HEK293 (cell line): ENCODE measurements around the gene KLK1.

Experiments
- CTCF ChIA-PET: fragments of 350-600 bp; formaldehyde crosslinking; extraction: SDS; loops from one replicate; lab custom pipeline; 2021; ENCODE audit warnings: antibody characterized with exemption; lab: Yijun Ruan, JAX
- POLR2A ChIA-PET: fragments of 300-600 bp; formaldehyde crosslinking; extraction: SDS; loops from one replicate; lab custom pipeline; 2020; ENCODE audit warnings: antibody characterized with exemption, inconsistent platforms; lab: Yijun Ruan, JAX
- H3K27ac ChIP-seq: fragments of 200-500 bp; sonication (Bioruptor generic); 2 replicates; pipeline ENCODE4 v1.5.1; 2014; ENCODE audit warnings: low read depth, low read length, control low read depth, inconsistent platforms; ENCODE audit errors: extremely low read depth
- H3K36me3 ChIP-seq, 2 experiments: fragments of 200-500 bp in 1 of 2; sonication (Bioruptor generic) in 1 of 2; 1 replicate in 1 of 2; 2 replicates in 1 of 2; pipeline ENCODE4 v1.5.1; 2014 to 2017; ENCODE audit warnings: inconsistent platforms in 2 of 2, low read length in 2 of 2; ENCODE audit not compliant: control insufficient read depth in 2 of 2, insufficient read depth in 1 of 2
- H3K4me1 ChIP-seq: fragments of 200-500 bp; sonication (Bioruptor generic); 2 replicates; pipeline ENCODE4 v1.5.1; 2014; ENCODE audit warnings: mild to moderate bottlenecking, low read length, inconsistent platforms; ENCODE audit not compliant: control insufficient read depth, insufficient read depth
- H3K4me3 ChIP-seq: 2 replicates; pipeline ENCODE4 v1.5.1; 2011; ENCODE audit warnings: low read depth, mild to moderate bottlenecking, control low read depth, low read length, moderate library complexity
- H3K9me3 ChIP-seq: fragments of 200-500 bp; sonication (Bioruptor generic); 2 replicates; pipeline ENCODE4 v1.5.1; 2014; ENCODE audit warnings: low read depth, low read length, inconsistent platforms; ENCODE audit not compliant: control insufficient read depth, insufficient read depth
- EGR2 ChIP-seq: fragments of 450-650 bp; formaldehyde crosslinking; IDR thresholded peaks from 2 replicates; pipeline ENCODE4 v1.5.1; 2016; ENCODE audit warnings: low read depth, missing biosample characterization, missing genetic modification characterization
- GFI1B ChIP-seq: fragments of 450-650 bp; formaldehyde crosslinking; IDR thresholded peaks from 2 replicates; pipeline ENCODE4 v1.5.1; 2016; ENCODE audit warnings: missing biosample characterization, missing genetic modification characterization
- GLI4 ChIP-seq: fragments of 450-650 bp; formaldehyde crosslinking; IDR thresholded peaks from 2 replicates; pipeline ENCODE4 v1.5.1; 2016; ENCODE audit warnings: missing biosample characterization, missing genetic modification characterization
- GLIS1 ChIP-seq: fragments of 450-650 bp; formaldehyde crosslinking; IDR thresholded peaks from 2 replicates; pipeline ENCODE4 v1.5.1; 2016; ENCODE audit warnings: missing biosample characterization, missing genetic modification characterization
- GLIS2 ChIP-seq: fragments of 450-650 bp; formaldehyde crosslinking; IDR thresholded peaks from 2 replicates; pipeline ENCODE4 v1.5.1; 2016; ENCODE audit warnings: missing biosample characterization, missing genetic modification characterization
- KLF7 ChIP-seq: fragments of 450-650 bp; formaldehyde crosslinking; IDR thresholded peaks from 2 replicates; pipeline ENCODE4 v1.5.1; 2016; ENCODE audit warnings: missing biosample characterization, missing genetic modification characterization, borderline replicate concordance
- KLF8 ChIP-seq: fragments of 450-650 bp; formaldehyde crosslinking; IDR thresholded peaks from 2 replicates; pipeline ENCODE4 v1.5.1; 2016; ENCODE audit warnings: missing biosample characterization, missing genetic modification characterization
- MEIS1 ChIP-seq: sonication (generic); formaldehyde crosslinking; IDR thresholded peaks from 2 replicates; pipeline ENCODE4 v1.8.1; 2022; ENCODE audit warnings: missing genetic modification reagents, mild to moderate bottlenecking, borderline replicate concordance
- MYNN ChIP-seq: fragments of 450-650 bp; formaldehyde crosslinking; IDR thresholded peaks from 2 replicates; pipeline ENCODE4 v1.5.1; 2016; ENCODE audit warnings: missing biosample characterization, missing genetic modification characterization, borderline replicate concordance
- OVOL3 ChIP-seq: fragments of 450-650 bp; formaldehyde crosslinking; IDR thresholded peaks from 2 replicates; pipeline ENCODE4 v1.5.1; 2016; ENCODE audit warnings: missing biosample characterization, missing genetic modification characterization
- RBAK ChIP-seq: fragments of 450-650 bp; formaldehyde crosslinking; IDR thresholded peaks from 2 replicates; pipeline ENCODE4 v1.5.1; 2016; ENCODE audit warnings: missing biosample characterization, missing genetic modification characterization
- SCRT1 ChIP-seq: fragments of 450-650 bp; formaldehyde crosslinking; IDR thresholded peaks from 2 replicates; pipeline ENCODE4 v1.5.1; 2016; ENCODE audit warnings: missing biosample characterization, missing genetic modification characterization, borderline replicate concordance
- SCRT2 ChIP-seq: fragments of 450-650 bp; formaldehyde crosslinking; IDR thresholded peaks from 2 replicates; pipeline ENCODE4 v1.5.1; 2016; ENCODE audit warnings: missing biosample characterization, missing genetic modification characterization
- SP2 ChIP-seq: fragments of 450-650 bp; formaldehyde crosslinking; IDR thresholded peaks from 2 replicates; pipeline ENCODE4 v1.5.1; 2016; ENCODE audit warnings: missing biosample characterization, missing genetic modification characterization
- ZBTB1 ChIP-seq: fragments of 450-650 bp; formaldehyde crosslinking; IDR thresholded peaks from 2 replicates; pipeline ENCODE4 v1.5.1; 2016; ENCODE audit warnings: missing biosample characterization, missing genetic modification characterization
- ZBTB17 ChIP-seq: fragments of 450-650 bp; formaldehyde crosslinking; IDR thresholded peaks from 2 replicates; pipeline ENCODE4 v1.5.1; 2016; ENCODE audit warnings: missing biosample characterization, missing genetic modification characterization
- ZFHX2 ChIP-seq: fragments of 450-650 bp; formaldehyde crosslinking; conservative IDR thresholded peaks from 2 replicates; pipeline ENCODE4 v1.5.1; 2016; ENCODE audit warnings: missing biosample characterization, missing genetic modification characterization
- ZIC2 ChIP-seq: fragments of 450-650 bp; formaldehyde crosslinking; IDR thresholded peaks from 2 replicates; pipeline ENCODE4 v1.5.1; 2016; ENCODE audit warnings: missing biosample characterization, missing genetic modification characterization
- ZNF10 ChIP-seq: fragments of 450-650 bp; formaldehyde crosslinking; IDR thresholded peaks from 2 replicates; pipeline ENCODE4 v1.5.1; 2017; ENCODE audit warnings: missing biosample characterization, missing genetic modification characterization
- ZNF146 ChIP-seq: fragments of 450-650 bp; formaldehyde crosslinking; IDR thresholded peaks from 2 replicates; pipeline ENCODE4 v1.5.1; 2016; ENCODE audit warnings: missing biosample characterization, missing genetic modification characterization
- ZNF16 ChIP-seq: fragments of 450-650 bp; formaldehyde crosslinking; IDR thresholded peaks from 2 replicates; pipeline ENCODE4 v1.5.1; 2016; ENCODE audit warnings: low read depth, missing biosample characterization, missing genetic modification characterization
- ZNF214 ChIP-seq: fragments of 450-650 bp; formaldehyde crosslinking; IDR thresholded peaks from 2 replicates; pipeline ENCODE4 v1.5.1; 2017; ENCODE audit warnings: missing biosample characterization, mild to moderate bottlenecking, missing genetic modification characterization, borderline replicate concordance
- ZNF239 ChIP-seq: fragments of 450-650 bp; formaldehyde crosslinking; IDR thresholded peaks from 2 replicates; pipeline ENCODE4 v1.5.1; 2016; ENCODE audit warnings: missing biosample characterization, missing genetic modification characterization
- ZNF292 ChIP-seq: fragments of 450-650 bp; formaldehyde crosslinking; IDR thresholded peaks from 2 replicates; pipeline ENCODE4 v1.5.1; 2016; ENCODE audit warnings: low read depth, missing biosample characterization, missing genetic modification characterization, borderline replicate concordance
- ZNF311 ChIP-seq: fragments of 450-650 bp; formaldehyde crosslinking; IDR thresholded peaks from 2 replicates; pipeline ENCODE4 v1.5.1; 2017; ENCODE audit warnings: missing biosample characterization, missing genetic modification characterization, borderline replicate concordance
- ZNF335 ChIP-seq: fragments of 450-650 bp; formaldehyde crosslinking; conservative IDR thresholded peaks from 2 replicates; pipeline ENCODE4 v1.5.1; 2016; ENCODE audit warnings: missing biosample characterization, missing genetic modification characterization
- ZNF394 ChIP-seq: fragments of 450-650 bp; formaldehyde crosslinking; IDR thresholded peaks from 2 replicates; pipeline ENCODE4 v1.5.1; 2016; ENCODE audit warnings: missing biosample characterization, missing genetic modification characterization, mild to moderate bottlenecking, moderate library complexity, borderline replicate concordance
- ZNF514 ChIP-seq: fragments of 450-650 bp; formaldehyde crosslinking; IDR thresholded peaks from 2 replicates; pipeline ENCODE4 v1.5.1; 2016; ENCODE audit warnings: missing biosample characterization, missing genetic modification characterization
- ZNF521 ChIP-seq: fragments of 450-650 bp; formaldehyde crosslinking; IDR thresholded peaks from 2 replicates; pipeline ENCODE4 v1.5.1; 2017; ENCODE audit warnings: missing biosample characterization, mild to moderate bottlenecking, missing genetic modification characterization
- ZNF544 ChIP-seq: fragments of 450-650 bp; formaldehyde crosslinking; IDR thresholded peaks from 2 replicates; pipeline ENCODE4 v1.5.0; 2017; ENCODE audit warnings: missing biosample characterization, missing genetic modification characterization
- ZNF548 ChIP-seq: fragments of 450-650 bp; formaldehyde crosslinking; IDR thresholded peaks from 2 replicates; pipeline ENCODE4 v1.5.1; 2016; ENCODE audit warnings: missing biosample characterization, missing genetic modification characterization
- ZNF555 ChIP-seq: fragments of 450-650 bp; formaldehyde crosslinking; conservative IDR thresholded peaks from 2 replicates; pipeline ENCODE4 v1.5.1; 2017; ENCODE audit warnings: missing biosample characterization, mild to moderate bottlenecking, missing genetic modification characterization, inconsistent platforms
- ZNF585B ChIP-seq: fragments of 450-650 bp; formaldehyde crosslinking; IDR thresholded peaks from 2 replicates; pipeline ENCODE4 v1.5.1; 2016; ENCODE audit warnings: missing biosample characterization, missing genetic modification characterization
- TF ChIP-seq, protein P1 (sequence below): fragments of 450-650 bp; formaldehyde crosslinking; IDR thresholded peaks from 2 replicates; pipeline ENCODE4 v1.5.1; 2016; ENCODE audit warnings: missing biosample characterization, missing genetic modification characterization, borderline replicate concordance
- TF ChIP-seq, protein P2 (sequence below): fragments of 450-650 bp; formaldehyde crosslinking; IDR thresholded peaks from 2 replicates; pipeline ENCODE4; 2016; ENCODE audit warnings: missing biosample characterization, missing genetic modification characterization
- TF ChIP-seq, protein P3 (sequence below): fragments of 450-650 bp; formaldehyde crosslinking; IDR thresholded peaks from 2 replicates; pipeline ENCODE4 v1.5.1; 2016; ENCODE audit warnings: missing biosample characterization, missing genetic modification characterization

The KLK1 gene

DNA sequence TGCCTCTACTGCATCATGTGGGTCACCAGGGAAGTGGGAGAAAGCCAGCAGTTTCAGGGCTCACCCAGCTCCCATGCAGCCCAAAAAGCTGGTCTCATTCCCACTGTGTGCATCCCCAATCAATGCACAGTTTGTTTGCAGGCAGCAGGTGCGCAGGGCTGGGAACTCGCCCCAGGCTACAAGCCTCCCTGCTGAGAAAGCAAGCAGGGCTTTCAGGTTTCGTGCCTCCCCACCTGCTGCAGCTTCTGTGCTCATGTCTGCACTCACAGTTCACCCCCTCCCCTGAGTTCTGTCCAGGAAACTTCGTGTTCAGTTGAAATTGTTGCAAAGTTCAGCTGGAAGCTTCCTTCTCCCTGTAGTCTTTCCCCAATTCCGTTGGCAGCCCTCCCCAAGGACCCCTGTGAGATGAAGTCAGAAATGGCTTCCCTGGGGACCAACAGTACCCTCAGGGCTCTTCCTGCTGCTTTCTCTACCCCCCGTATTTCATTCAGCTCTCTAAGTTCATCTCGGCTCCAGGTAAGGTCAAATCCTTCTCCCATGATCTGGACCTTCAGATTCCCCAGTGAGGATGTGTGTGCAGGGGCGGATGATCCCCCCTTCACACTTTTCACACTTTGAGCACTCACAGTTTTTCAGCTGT lies 20.8 kb upstream of the KLK1 start:
- H3K4me3 ChIP-seq, result no peak overlapping the region
- CTCF ChIA-PET, result interaction anchor here (0.6 to 2.4 kb wide), 4 partner anchors 61 to 380 kb away, joined by 3 to 13 read pairs (median 4); no protein-coding TSS in a partner anchor
- POLR2A ChIA-PET, result interaction anchor here (0.5 to 3.2 kb wide), 3 partner anchors 11 to 68 kb away, joined by 3 to 19 read pairs (median 4); partner anchors contain the start of gene KLK3
- H3K36me3 ChIP-seq, result no peaks in the 10 kb centered on the region
- no peak overlapping the region for H3K27ac ChIP-seq
- peaks cover 15% of the 10 kb centered on the region for H3K4me1 ChIP-seq
- H3K9me3 ChIP-seq, result no peaks in the 10 kb centered on the region
- TF ChIP-seq SCRT1 (peak; percentile 78), ZNF544 (no peak), OVOL3 (no peak), ZNF146 (tag by site-specific recombination) (no peak), ZBTB17 (tag by site-specific recombination) (no peak), ZNF335 (tag by site-specific recombination) (no peak), GFI1B (no peak), ZNF239 (tag by site-specific recombination) (no peak), ZNF10 (no peak), ZNF394 (tag by site-specific recombination) (no peak), GLI4 (tag by site-specific recombination) (no peak), ZFHX2 (tag by site-specific recombination) (no peak), ZNF514 (tag by site-specific recombination) (no peak), KLF8 (no peak), ZNF214 (tag by site-specific recombination) (no peak), RBAK (no peak), GLIS2 (tag by site-specific recombination) (no peak), ZIC2 (tag by site-specific recombination) (peak; percentile 88), ZNF585B (no peak), GLIS1 (tag by site-specific recombination) (peak; percentile 97), ZBTB1 (tag by site-specific recombination) (no peak), EGR2 (no peak), MEIS1 (no peak), MYNN (tag by site-specific recombination) (no peak), ZNF292 (tag by site-specific recombination) (no peak), ZNF555 (tag by site-specific recombination) (no peak), KLF7 (tag by site-specific recombination) (no peak), ZNF311 (tag by site-specific recombination) (no peak), ZNF548 (no peak), ZNF521 (tag by site-specific recombination) (no peak), SP2 (tag by site-specific recombination) (no peak), SCRT2 (tag by site-specific recombination) (peak; percentile 84), ZNF16 (no peak)
- TF ChIP-seq, protein P1, sequence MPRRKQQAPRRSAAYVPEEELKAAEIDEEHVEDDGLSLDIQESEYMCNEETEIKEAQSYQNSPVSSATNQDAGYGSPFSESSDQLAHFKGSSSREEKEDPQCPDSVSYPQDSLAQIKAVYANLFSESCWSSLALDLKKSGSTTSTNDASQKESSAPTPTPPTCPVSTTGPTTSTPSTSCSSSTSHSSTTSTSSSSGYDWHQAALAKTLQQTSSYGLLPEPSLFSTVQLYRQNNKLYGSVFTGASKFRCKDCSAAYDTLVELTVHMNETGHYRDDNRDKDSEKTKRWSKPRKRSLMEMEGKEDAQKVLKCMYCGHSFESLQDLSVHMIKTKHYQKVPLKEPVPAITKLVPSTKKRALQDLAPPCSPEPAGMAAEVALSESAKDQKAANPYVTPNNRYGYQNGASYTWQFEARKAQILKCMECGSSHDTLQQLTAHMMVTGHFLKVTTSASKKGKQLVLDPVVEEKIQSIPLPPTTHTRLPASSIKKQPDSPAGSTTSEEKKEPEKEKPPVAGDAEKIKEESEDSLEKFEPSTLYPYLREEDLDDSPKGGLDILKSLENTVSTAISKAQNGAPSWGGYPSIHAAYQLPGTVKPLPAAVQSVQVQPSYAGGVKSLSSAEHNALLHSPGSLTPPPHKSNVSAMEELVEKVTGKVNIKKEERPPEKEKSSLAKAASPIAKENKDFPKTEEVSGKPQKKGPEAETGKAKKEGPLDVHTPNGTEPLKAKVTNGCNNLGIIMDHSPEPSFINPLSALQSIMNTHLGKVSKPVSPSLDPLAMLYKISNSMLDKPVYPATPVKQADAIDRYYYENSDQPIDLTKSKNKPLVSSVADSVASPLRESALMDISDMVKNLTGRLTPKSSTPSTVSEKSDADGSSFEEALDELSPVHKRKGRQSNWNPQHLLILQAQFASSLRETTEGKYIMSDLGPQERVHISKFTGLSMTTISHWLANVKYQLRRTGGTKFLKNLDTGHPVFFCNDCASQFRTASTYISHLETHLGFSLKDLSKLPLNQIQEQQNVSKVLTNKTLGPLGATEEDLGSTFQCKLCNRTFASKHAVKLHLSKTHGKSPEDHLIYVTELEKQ (tag by site-specific recombination), result no peak
- TF ChIP-seq, protein P2, sequence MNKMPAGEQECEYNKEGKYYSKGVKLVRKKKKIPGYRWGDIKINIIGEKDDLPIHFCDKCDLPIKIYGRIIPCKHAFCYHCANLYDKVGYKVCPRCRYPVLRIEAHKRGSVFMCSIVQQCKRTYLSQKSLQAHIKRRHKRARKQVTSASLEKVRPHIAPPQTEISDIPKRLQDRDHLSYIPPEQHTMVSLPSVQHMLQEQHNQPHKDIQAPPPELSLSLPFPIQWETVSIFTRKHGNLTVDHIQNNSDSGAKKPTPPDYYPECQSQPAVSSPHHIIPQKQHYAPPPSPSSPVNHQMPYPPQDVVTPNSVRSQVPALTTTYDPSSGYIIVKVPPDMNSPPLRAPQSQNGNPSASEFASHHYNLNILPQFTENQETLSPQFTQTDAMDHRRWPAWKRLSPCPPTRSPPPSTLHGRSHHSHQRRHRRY (tag by site-specific recombination), result no peak
- TF ChIP-seq, protein P3, sequence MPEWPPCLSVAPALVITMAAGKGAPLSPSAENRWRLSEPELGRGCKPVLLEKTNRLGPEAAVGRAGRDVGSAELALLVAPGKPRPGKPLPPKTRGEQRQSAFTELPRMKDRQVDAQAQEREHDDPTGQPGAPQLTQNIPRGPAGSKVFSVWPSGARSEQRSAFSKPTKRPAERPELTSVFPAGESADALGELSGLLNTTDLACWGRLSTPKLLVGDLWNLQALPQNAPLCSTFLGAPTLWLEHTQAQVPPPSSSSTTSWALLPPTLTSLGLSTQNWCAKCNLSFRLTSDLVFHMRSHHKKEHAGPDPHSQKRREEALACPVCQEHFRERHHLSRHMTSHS (tag by site-specific recombination), result no peak
